A549 treated with CpdA at 1 μM for 4 hours (cell line): ENCODE results near the gene RPL27A. TPM values are rescaled to one million over a fixed set of nuclear protein-coding genes. Genes with fewer than 3 reads are reported as not detected.

ENCODE experiments used
- total RNA-seq: library from RNA; stranded (reverse); fragments of 200-300 nt; extraction: Qiagen RNA extraction; gene quantifications from 5 replicates; pipeline ENCODE4 v1.2.3, GENCODE V29; 2022; ENCODE audit warnings: low read depth

The RPL27A gene
- 2,466 to 2,810 TPM (median 2,611 TPM) in 5 replicates for total RNA-seq

DNA sequence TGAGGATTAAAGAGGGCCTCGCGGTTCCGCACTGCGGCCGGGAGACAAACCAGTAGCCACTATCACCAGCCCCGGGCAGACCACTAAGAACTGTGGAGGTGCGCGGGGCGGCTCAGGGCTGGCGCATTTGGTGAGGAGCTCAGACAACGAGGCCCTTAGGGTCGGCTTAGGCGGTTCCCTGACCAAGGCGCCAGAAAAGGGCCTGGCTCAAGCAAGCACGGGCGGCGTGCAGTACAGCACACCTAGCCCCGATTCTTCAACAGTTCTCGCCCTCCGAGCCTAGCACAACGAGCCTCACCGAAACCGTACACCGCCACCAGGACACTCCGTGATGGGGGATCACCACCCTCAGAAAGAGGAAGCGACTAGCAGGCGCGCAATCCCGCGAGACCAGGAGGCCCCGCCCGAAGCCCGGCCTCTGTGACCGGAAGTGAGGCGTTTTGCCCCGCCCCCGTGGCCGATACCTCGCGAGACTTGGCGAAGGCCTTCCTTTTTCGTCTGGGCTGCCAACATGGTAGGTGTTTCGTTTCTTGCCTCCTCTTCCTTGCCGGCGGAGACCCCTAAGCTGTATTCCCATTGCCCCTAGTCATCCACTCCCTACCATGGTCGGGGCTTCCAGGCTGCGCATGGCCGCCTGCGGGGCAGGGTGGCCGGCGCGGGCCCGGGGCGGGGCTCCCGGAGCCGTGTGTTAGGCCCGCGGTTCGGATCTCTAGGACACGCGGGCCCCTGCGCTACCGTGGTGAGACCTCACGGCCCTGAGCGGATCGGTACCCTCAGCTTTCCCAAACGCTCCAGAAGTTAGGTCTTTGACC is at the start of gene RPL27A, which contains the start of gene TRIM66:
Gene RPL27A (plus strand): TSS at position 490 of the 812 bp plus-strand sequence. CDS start 22 bp downstream, at position 512.
Gene TRIM66 (minus strand): TSS at position 363 of the 812 bp plus-strand sequence. CDS start 10,391 bp downstream, outside the sequence.

Other genes with a start within 250 kb of the RPL27A start
- 3.9 to 7.6 TPM (median 4.4 TPM) in 5 replicates for gene STK33, start 88.6 kb upstream of the RPL27A start, total RNA-seq
- gene TRIM66, start 127 bp upstream of the RPL27A start, total RNA-seq, result 2.0 to 2.8 TPM (median 2.3 TPM) in 5 replicates
- gene AKIP1, start 228.4 kb downstream of the RPL27A start, total RNA-seq, result 38.3 to 44.3 TPM (median 42.6 TPM) in 5 replicates